Smooth muscle cell (in vitro differentiated cells): Measurements from ENCODE around the gene IFITM10. TPM values are rescaled to one million over a fixed set of nuclear protein-coding genes. Genes with fewer than 3 reads are reported as not detected.

Experiments used
- DNase-seq: peaks from one replicate; lab custom pipeline; 2025; ENCODE audit not compliant: unreplicated experiment; lab: John Stamatoyannopoulos, UW
- H2AFZ ChIP-seq: fragments of 200-600 bp; sonication (generic); 2 replicates; pipeline ENCODE4 v1.6.0; 2016; ENCODE audit warnings: antibody characterized with exemption, low read depth, mild to moderate bottlenecking
- H3F3A ChIP-seq: fragments of 200-600 bp; sonication (generic); 2 replicates; pipeline ENCODE4 v1.6.0; 2017; ENCODE audit warnings: antibody characterized with exemption, low read depth
- H3K27ac ChIP-seq: fragments of 200-600 bp; sonication (generic); 2 replicates; pipeline ENCODE4 v1.5.1; 2016; ENCODE audit warnings: low read depth, mild to moderate bottlenecking
- H3K27me3 ChIP-seq: fragments of 200-600 bp; sonication (generic); 2 replicates; pipeline ENCODE4 v1.6.1; 2016; ENCODE audit warnings: low read depth, mild to moderate bottlenecking
- H3K36me3 ChIP-seq: fragments of 200-600 bp; sonication (generic); 2 replicates; pipeline ENCODE4 v1.5.1; 2016; ENCODE audit warnings: low read depth
- H3K4me1 ChIP-seq: fragments of 200-600 bp; sonication (generic); 2 replicates; pipeline ENCODE4 v1.5.1; 2016; ENCODE audit warnings: low read depth
- H3K4me2 ChIP-seq: fragments of 200-600 bp; sonication (generic); 2 replicates; pipeline ENCODE4 v1.6.0; 2016; ENCODE audit warnings: mild to moderate bottlenecking
- H3K4me3 ChIP-seq: fragments of 200-600 bp; sonication (generic); 2 replicates; pipeline ENCODE4 v1.5.1; 2016; ENCODE audit warnings: mild to moderate bottlenecking
- H3K79me2 ChIP-seq: fragments of 200-600 bp; sonication (generic); 2 replicates; pipeline ENCODE4 v1.6.0; 2016; ENCODE audit warnings: low read depth, mild to moderate bottlenecking
- H3K9ac ChIP-seq: fragments of 200-600 bp; sonication (generic); 2 replicates; pipeline ENCODE4 v1.6.0; 2016; ENCODE audit warnings: low read depth
- H3K9me3 ChIP-seq: fragments of 200-600 bp; sonication (generic); replicated peaks from 2 replicates; pipeline ENCODE4 v1.5.1; 2016; ENCODE audit warnings: low read depth
- H4K20me1 ChIP-seq: fragments of 200-600 bp; sonication (generic); 2 replicates; pipeline ENCODE4 v1.6.0; 2016; ENCODE audit warnings: low read depth
- CTCF ChIP-seq: fragments of 200-600 bp; sonication (generic); IDR thresholded peaks from 2 replicates; pipeline ENCODE4 v1.5.1; 2017; ENCODE audit warnings: borderline replicate concordance, mild to moderate bottlenecking, antibody characterized with exemption; ENCODE audit not compliant: insufficient read depth, poor library complexity, severe bottlenecking
- WGBS: methylation state at CpG from one replicate; pipeline ENCODE4 v1.1.7; 2016; ENCODE audit warnings: low lambda C conversion rate; 5-methylcytosine and 5-hydroxymethylcytosine counted together
- polyA plus RNA-seq: library from polyadenylated mRNA; unstranded; fragments of >200 nt; fragmentation: Nextera tagmentation; extraction: Ambion mirVana; gene quantifications from 2 replicates; pipeline ENCODE4 v1.2.1, GENCODE V29; 2016
- total RNA-seq: library from RNA; depleted of rRNA; stranded (reverse); fragments of >200 nt; gene quantifications from 2 replicates; pipeline ENCODE4 v1.2.3, GENCODE V29; 2014

The IFITM10 gene
- total and polyA plus RNA-seq, 2 experiments from 2014 or later: 0.49 to 2.2 TPM

- H3K4me1 ChIP-seq: no peaks in the 10 kb centered on the region
- 90% methylated on average over 3 of the region's 3 CpGs for WGBS
- H3K4me2 ChIP-seq: no peak overlapping the region
- TF ChIP-seq CTCF: no peak
- no peaks in the 10 kb centered on the region for H3F3A ChIP-seq
- no peaks in the 10 kb centered on the region for H3K9me3 ChIP-seq
- no peaks in the 10 kb centered on the region for H3K36me3 ChIP-seq
- no peaks in the 10 kb centered on the region for H3K79me2 ChIP-seq
- H2AFZ ChIP-seq: no peak overlapping the region
- DNase-seq: no peak
- H4K20me1 ChIP-seq: no peaks in the 10 kb centered on the region
- H3K4me3 ChIP-seq: no peak overlapping the region
- no peak overlapping the region for H3K9ac ChIP-seq
- H3K27me3 ChIP-seq: no peaks in the 10 kb centered on the region
- H3K27ac ChIP-seq: no peak overlapping the region
Observed at GRCh38 chr11:1793081-1793480, 42.7 kb upstream of the IFITM10 start.

GRCh38 chr11:1792461-1792860 is 42.1 kb upstream of the IFITM10 start:
- DNase-seq: no peak
- Histone ChIP-seq H3F3A (no peaks in the 10 kb centered on the region), H3K27me3 (no peaks in the 10 kb centered on the region), H3K4me1 (no peaks in the 10 kb centered on the region), H3K9me3 (no peaks in the 10 kb centered on the region), H3K27ac (no peak overlapping the region), H3K9ac (no peak overlapping the region), H4K20me1 (no peaks in the 10 kb centered on the region), H3K79me2 (no peaks in the 10 kb centered on the region), H3K4me2 (peak overlapping the region; percentile 35), H3K4me3 (no peak overlapping the region), H3K36me3 (no peaks in the 10 kb centered on the region), H2AFZ (peak overlapping the region; percentile 81)
- WGBS: 67% methylated on average over 12 of the region's 12 CpGs
- TF ChIP-seq CTCF: no peak

- no peaks in the 10 kb centered on the region for H3K79me2 ChIP-seq
- H3K9me3 ChIP-seq: no peaks in the 10 kb centered on the region
- no peak overlapping the region for H3K4me2 ChIP-seq
- no peaks in the 10 kb centered on the region for H4K20me1 ChIP-seq
- H3K4me3 ChIP-seq: no peak overlapping the region
- H3K27me3 ChIP-seq: no peaks in the 10 kb centered on the region
- no peak overlapping the region for H3K27ac ChIP-seq
- no peak overlapping the region for H2AFZ ChIP-seq
- no peaks in the 10 kb centered on the region for H3F3A ChIP-seq
- H3K4me1 ChIP-seq: no peaks in the 10 kb centered on the region
- H3K36me3 ChIP-seq: no peaks in the 10 kb centered on the region
- no peak overlapping the region for H3K9ac ChIP-seq
- no peak for DNase-seq
- 95% methylated on average over 6 of the region's 6 CpGs for WGBS
- no peak for TF ChIP-seq CTCF
Observed at GRCh38 chr11:1791912-1792311, 41.5 kb upstream of the IFITM10 start.

GRCh38 chr11:1786466-1786865 is 36.1 kb upstream of the IFITM10 start:
- Histone ChIP-seq H3K9me3 (no peaks in the 10 kb centered on the region), H3K27ac (no peak overlapping the region), H3K4me1 (no peaks in the 10 kb centered on the region), H4K20me1 (no peaks in the 10 kb centered on the region), H3K79me2 (no peaks in the 10 kb centered on the region), H3K4me2 (no peak overlapping the region), H3K27me3 (no peaks in the 10 kb centered on the region), H3K4me3 (no peak overlapping the region), H3K36me3 (no peaks in the 10 kb centered on the region), H3K9ac (no peak overlapping the region), H3F3A (no peaks in the 10 kb centered on the region), H2AFZ (no peak overlapping the region)
- no peak for DNase-seq
- WGBS: 97% methylated on average over 4 of the region's 4 CpGs
- no peak for TF ChIP-seq CTCF
